ENCODE results near the gene BCL2. TPM values are rescaled to one million over a fixed set of nuclear protein-coding genes. Genes with fewer than 3 reads are reported as not detected.

BCL2 gene
- total RNA-seq, 1 donor from 2014 or later, result 16.5 TPM

- H3K27me3 Mint-ChIP-seq, result peaks cover 4% of the 10 kb centered on the region
- DNase-seq (ENCODE audit: extremely low spot score, unreplicated experiment), result no peak
- no peak overlapping the region for H3K4me3 Mint-ChIP-seq
- no peaks in the 10 kb centered on the region for H3K36me3 Mint-ChIP-seq
- TF ChIP-seq, protein P1, sequence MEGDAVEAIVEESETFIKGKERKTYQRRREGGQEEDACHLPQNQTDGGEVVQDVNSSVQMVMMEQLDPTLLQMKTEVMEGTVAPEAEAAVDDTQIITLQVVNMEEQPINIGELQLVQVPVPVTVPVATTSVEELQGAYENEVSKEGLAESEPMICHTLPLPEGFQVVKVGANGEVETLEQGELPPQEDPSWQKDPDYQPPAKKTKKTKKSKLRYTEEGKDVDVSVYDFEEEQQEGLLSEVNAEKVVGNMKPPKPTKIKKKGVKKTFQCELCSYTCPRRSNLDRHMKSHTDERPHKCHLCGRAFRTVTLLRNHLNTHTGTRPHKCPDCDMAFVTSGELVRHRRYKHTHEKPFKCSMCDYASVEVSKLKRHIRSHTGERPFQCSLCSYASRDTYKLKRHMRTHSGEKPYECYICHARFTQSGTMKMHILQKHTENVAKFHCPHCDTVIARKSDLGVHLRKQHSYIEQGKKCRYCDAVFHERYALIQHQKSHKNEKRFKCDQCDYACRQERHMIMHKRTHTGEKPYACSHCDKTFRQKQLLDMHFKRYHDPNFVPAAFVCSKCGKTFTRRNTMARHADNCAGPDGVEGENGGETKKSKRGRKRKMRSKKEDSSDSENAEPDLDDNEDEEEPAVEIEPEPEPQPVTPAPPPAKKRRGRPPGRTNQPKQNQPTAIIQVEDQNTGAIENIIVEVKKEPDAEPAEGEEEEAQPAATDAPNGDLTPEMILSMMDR (conservative IDR thresholded peaks at IDR 0.05), result no peak
- peaks cover 11% of the 10 kb centered on the region for H3K9me3 Mint-ChIP-seq
- H3K4me1 Mint-ChIP-seq (ENCODE audit: unreplicated experiment), result peaks cover 15% of the 10 kb centered on the region
- H3K27ac Mint-ChIP-seq, result no peak overlapping the region
Observed at GRCh38 chr18:63096327-63096874, 223.2 kb downstream of the BCL2 start.

- TF ChIP-seq, protein P1 (conservative IDR thresholded peaks at IDR 0.05), result no peak
- Mint-ChIP-seq H3K9me3 (peaks cover 11% of the 10 kb centered on the region), H3K27me3 (peaks cover 4% of the 10 kb centered on the region)
Observed at GRCh38 chr18:63095768-63096167, 223.8 kb downstream of the BCL2 start.

GRCh38 chr18:63091671-63092364, 227.8 kb downstream of the BCL2 start:
- Mint-ChIP-seq H3K4me3 (no peak overlapping the region), H3K27me3 (peaks cover 4% of the 10 kb centered on the region), H3K9me3 (peaks cover 11% of the 10 kb centered on the region), H3K36me3 (no peaks in the 10 kb centered on the region), H3K4me1 (ENCODE audit: unreplicated experiment) (peaks cover 9% of the 10 kb centered on the region), H3K27ac (no peak overlapping the region)
- TF ChIP-seq, protein P1 (conservative IDR thresholded peaks at IDR 0.05), result no peak
- DNase-seq (ENCODE audit: extremely low spot score, unreplicated experiment), result peak; percentile 24

More at GRCh38 chr18:63095768-63096167, 223.8 kb downstream of the BCL2 start:
- no peak for DNase-seq (ENCODE audit: extremely low spot score, unreplicated experiment)
- H3K4me3 Mint-ChIP-seq, result no peak overlapping the region
- H3K36me3 Mint-ChIP-seq, result no peaks in the 10 kb centered on the region
- no peak overlapping the region for H3K27ac Mint-ChIP-seq
- peaks cover 15% of the 10 kb centered on the region for H3K4me1 Mint-ChIP-seq (ENCODE audit: unreplicated experiment)

GRCh38 chr18:63090334-63090733, 229.2 kb downstream of the BCL2 start:
- TF ChIP-seq, protein P1 (conservative IDR thresholded peaks at IDR 0.05), result no peak
- peaks cover 5% of the 10 kb centered on the region for H3K4me1 Mint-ChIP-seq (ENCODE audit: unreplicated experiment)
- DNase-seq (ENCODE audit: extremely low spot score, unreplicated experiment), result peak; percentile 42
- H3K27ac Mint-ChIP-seq, result peak overlapping the region; percentile 46
- no peaks in the 10 kb centered on the region for H3K36me3 Mint-ChIP-seq
- no peak overlapping the region for H3K4me3 Mint-ChIP-seq
- peaks cover 11% of the 10 kb centered on the region for H3K9me3 Mint-ChIP-seq
- H3K27me3 Mint-ChIP-seq, result peaks cover 4% of the 10 kb centered on the region

- Mint-ChIP-seq H3K9me3 (peaks cover 9% of the 10 kb centered on the region), H3K36me3 (no peaks in the 10 kb centered on the region), H3K27me3 (peaks cover 4% of the 10 kb centered on the region), H3K4me3 (no peak overlapping the region), H3K27ac (no peak overlapping the region), H3K4me1 (ENCODE audit: unreplicated experiment) (peaks cover 5% of the 10 kb centered on the region)
- DNase-seq (ENCODE audit: extremely low spot score, unreplicated experiment), result peak; percentile 51
- TF ChIP-seq, protein P1 (conservative IDR thresholded peaks at IDR 0.05), result no peak
Observed at GRCh38 chr18:63089041-63089440, 230.5 kb downstream of the BCL2 start.
